BJ (cell line): ENCODE data around the gene MAGI1. TPM values are rescaled to one million over a fixed set of nuclear protein-coding genes. Genes with fewer than 3 reads are reported as not detected.

Experiments used
- CTCF ChIA-PET: fragments of 350-600 bp; formaldehyde crosslinking; extraction: SDS; loops from one replicate; lab custom pipeline; 2021; ENCODE audit warnings: antibody characterized with exemption, inconsistent platforms; lab: Yijun Ruan, JAX
- POLR2A ChIA-PET: fragments of 300-600 bp; sonication (Branson Sonifier 250); formaldehyde crosslinking; extraction: SDS; loops from one replicate; lab custom pipeline; 2021; ENCODE audit warnings: antibody characterized with exemption; lab: Charles Lee
- DNase-seq: peaks from one replicate; pipeline ENCODE4 v3.0.0-alpha.2; 2011; ENCODE audit warnings: low read depth
- H3K27me3 ChIP-seq: 2 replicates; pipeline ENCODE4 v1.6.0; 2011; ENCODE audit warnings: low read length; ENCODE audit not compliant: control insufficient read depth, insufficient read depth
- H3K36me3 ChIP-seq: 2 replicates; pipeline ENCODE4 v1.5.1; 2011; ENCODE audit warnings: low read length; ENCODE audit not compliant: control insufficient read depth, insufficient read depth
- H3K4me3 ChIP-seq: 2 replicates; pipeline ENCODE4 v1.5.1; 2011; ENCODE audit warnings: low read depth, mild to moderate bottlenecking, control low read depth, low read length
- CTCF ChIP-seq: IDR thresholded peaks from 2 replicates; pipeline ENCODE4 v1.5.1; 2011; ENCODE audit warnings: low read depth, mild to moderate bottlenecking, control low read depth, inconsistent platforms, low read length, moderate library complexity; ENCODE audit not compliant: insufficient read depth
- polyA plus RNA-seq: library from polyadenylated mRNA; depleted of rRNA; stranded (reverse); fragments of >200 nt; gene quantifications from 2 replicates; pipeline ENCODE4 v1.2.3, GENCODE V29; 2011

Gene MAGI1
- polyA plus RNA-seq, 1 experiment, result 14.4 TPM

- no peak for DNase-seq
- ChIA-PET CTCF (interaction anchor here (1.6 kb wide), 1 partner anchor 16 kb away, joined by 4 read pairs; no protein-coding TSS in a partner anchor), POLR2A (no interaction called here)
- TF ChIP-seq CTCF, result no peak
- no peaks in the 10 kb centered on the region for H3K27me3 ChIP-seq
- no peaks in the 10 kb centered on the region for H3K36me3 ChIP-seq
- no peak overlapping the region for H3K4me3 ChIP-seq
Measured at GRCh38 chr3:66023738-66024385, 14.9 kb downstream of the MAGI1 start.

- Histone ChIP-seq H3K36me3 (peaks cover 2% of the 10 kb centered on the region; the same call in 1 of the 2 replicates), H3K27me3 (no peaks in the 10 kb centered on the region), H3K4me3 (no peak overlapping the region)
- TF ChIP-seq CTCF, result no peak
- DNase-seq, result no peak
- ChIA-PET POLR2A (no interaction called here), CTCF (interaction anchor here (0.9 kb wide), 1 partner anchor 25 kb away, joined by 3 read pairs; no protein-coding TSS in a partner anchor)
Measured at GRCh38 chr3:66023229-66023628, 15.5 kb downstream of the MAGI1 start.

GRCh38 chr3:66021731-66022131, 17.0 kb downstream of the MAGI1 start:
- DNase-seq, result no peak
- H3K36me3 ChIP-seq, result peaks cover 2% of the 10 kb centered on the region; the same call in 1 of the 2 replicates
- CTCF ChIA-PET, result no interaction called here

GRCh38 chr3:66019896-66020295, 18.8 kb downstream of the MAGI1 start:
- CTCF ChIA-PET, result interaction anchor here (1.2 kb wide), 1 partner anchor 14 kb away, joined by 5 read pairs; no protein-coding TSS in a partner anchor

More at GRCh38 chr3:66021731-66022131, 17.0 kb downstream of the MAGI1 start:
- H3K27me3 ChIP-seq, result no peaks in the 10 kb centered on the region
- H3K4me3 ChIP-seq, result no peak overlapping the region
- no peak for TF ChIP-seq CTCF
- POLR2A ChIA-PET, result no interaction called here

More at GRCh38 chr3:66019896-66020295, 18.8 kb downstream of the MAGI1 start:
- Histone ChIP-seq H3K4me3 (no peak overlapping the region), H3K36me3 (peaks cover 2% of the 10 kb centered on the region; the same call in 1 of the 2 replicates), H3K27me3 (no peaks in the 10 kb centered on the region)
- POLR2A ChIA-PET, result no interaction called here
- no peak for TF ChIP-seq CTCF
- no peak for DNase-seq
